ENCODE measurements around the gene ABR. TPM values are rescaled to one million over a fixed set of nuclear protein-coding genes. Genes with fewer than 3 reads are reported as not detected.
A peak's percentile ranks its signal among the peaks of the same experiment; 100 is the strongest.

Gene ABR
- total RNA-seq, 6 experiments from 2014 or later: 49.3 to 58.4 (median 54.4) TPM

- H3K27ac Mint-ChIP-seq: peak overlapping the region; percentile 95
- H3K9me3 Mint-ChIP-seq: no peaks in the 10 kb centered on the region
- H3K4me1 Mint-ChIP-seq (ENCODE audit: low read depth): peaks cover 49% of the 10 kb centered on the region
- peak overlapping the region; percentile 70 for H3K4me3 Mint-ChIP-seq
- DNase-seq: no peak
- H3K27me3 Mint-ChIP-seq (ENCODE audit: insufficient read depth): peaks cover 1% of the 10 kb centered on the region
- TF ChIP-seq CTCF (IDR thresholded peaks at IDR 0.05): no peak
- no peaks in the 10 kb centered on the region for H3K36me3 Mint-ChIP-seq (ENCODE audit: low read depth)
Measured at GRCh38 chr17:1111599-1112443, 68.0 kb downstream of the ABR start.

GRCh38 chr17:1110862-1111598 lies 68.8 kb downstream of the ABR start:
- no peaks in the 10 kb centered on the region; the same call in 1 of the 2 replicates for H3K27me3 Mint-ChIP-seq (ENCODE audit: insufficient read depth)
- H3K36me3 Mint-ChIP-seq (ENCODE audit: low read depth): no peaks in the 10 kb centered on the region

GRCh38 chr17:1110541-1110861 lies 69.3 kb downstream of the ABR start:
- Mint-ChIP-seq H3K4me1 (ENCODE audit: low read depth) (peaks cover 50% of the 10 kb centered on the region), H3K4me3 (peak overlapping the region; percentile 79), H3K36me3 (ENCODE audit: low read depth) (no peaks in the 10 kb centered on the region), H3K27ac (peak overlapping the region; percentile 95), H3K27me3 (ENCODE audit: insufficient read depth) (no peaks in the 10 kb centered on the region; the same call in 1 of the 2 replicates), H3K9me3 (no peaks in the 10 kb centered on the region)
- DNase-seq: no peak
- no peak for TF ChIP-seq CTCF (IDR thresholded peaks at IDR 0.05)

More at GRCh38 chr17:1110862-1111598, 68.8 kb downstream of the ABR start:
- no peak for TF ChIP-seq CTCF (IDR thresholded peaks at IDR 0.05)
- Mint-ChIP-seq H3K27ac (peak overlapping the region; percentile 95), H3K4me3 (peak overlapping the region; percentile 70), H3K4me1 (ENCODE audit: low read depth) (peaks cover 53% of the 10 kb centered on the region), H3K9me3 (no peaks in the 10 kb centered on the region)
- DNase-seq: peak; percentile 81

- Mint-ChIP-seq H3K27ac (peak overlapping the region; percentile 95), H3K27me3 (ENCODE audit: insufficient read depth) (no peaks in the 10 kb centered on the region; the same call in 1 of the 2 replicates), H3K9me3 (no peaks in the 10 kb centered on the region), H3K4me1 (ENCODE audit: low read depth) (peaks cover 44% of the 10 kb centered on the region), H3K4me3 (peak overlapping the region; percentile 79), H3K36me3 (ENCODE audit: low read depth) (no peaks in the 10 kb centered on the region)
- TF ChIP-seq CTCF (IDR thresholded peaks at IDR 0.05): no peak
- DNase-seq: peak; percentile 21
Measured at GRCh38 chr17:1109606-1110540, 69.9 kb downstream of the ABR start.

Data from HFFc6 (cell line).